ENCODE measurements around the gene SUGP1. TPM values are rescaled to one million over a fixed set of nuclear protein-coding genes. Genes with fewer than 3 reads are reported as not detected.

Gene SUGP1
- polyA plus RNA-seq, 1 donor from 2014 or later: 82.0 TPM

GRCh38 chr19:19270749-19271571, 49.3 kb downstream of the SUGP1 start:
- Histone ChIP-seq H3K4me2 (ENCODE audit: low read length) (no peak overlapping the region), H3K79me2 (replicated peaks; ENCODE audit: insufficient read depth, low read length) (no peaks in the 10 kb centered on the region), H3K36me3 (ENCODE audit: insufficient read depth, low read length) (no peaks in the 10 kb centered on the region), H2AFZ (ENCODE audit: low read depth, low read length) (no peak overlapping the region), H3K27me3 (ENCODE audit: insufficient read depth, low read depth, low read length) (no peaks in the 10 kb centered on the region), H4K20me1 (ENCODE audit: insufficient read depth) (no peaks in the 10 kb centered on the region), H3K9ac (ENCODE audit: low read length) (no peak overlapping the region), H3K27ac (ENCODE audit: low read length) (no peak overlapping the region), H3F3A (ENCODE audit: insufficient read depth, low read length, poor library complexity, severe bottlenecking) (no peaks in the 10 kb centered on the region), H3K4me3 (ENCODE audit: low read length) (no peak overlapping the region), H3K9me3 (ENCODE audit: low read length) (no peaks in the 10 kb centered on the region), H3K9me2 (ENCODE audit: insufficient read depth, low read length) (no peaks in the 10 kb centered on the region)
- no peak for TF ChIP-seq EZH2 (IDR thresholded peaks at IDR 0.05; ENCODE audit: borderline replicate concordance, insufficient read depth, low read length, poor library complexity, severe bottlenecking)
- no peak for TF ChIP-seq REST (IDR thresholded peaks at IDR 0.05; ENCODE audit: borderline replicate concordance)
- no peak for TF ChIP-seq TAF1 (IDR thresholded peaks at IDR 0.05; ENCODE audit: low read depth)
- no peak for TF ChIP-seq CTCF (IDR thresholded peaks at IDR 0.05; ENCODE audit: poor library complexity, severe bottlenecking)
- TF ChIP-seq EP300 (conservative IDR thresholded peaks at IDR 0.05; ENCODE audit: poor library complexity, severe bottlenecking): no peak
- no peak for TF ChIP-seq SMC3 (conservative IDR thresholded peaks at IDR 0.05; ENCODE audit: poor library complexity)
- TF ChIP-seq POLR2AphosphoS5 (IDR thresholded peaks at IDR 0.05): no peak
- no peak for TF ChIP-seq RAD21 (conservative IDR thresholded peaks at IDR 0.05)
- TF ChIP-seq MXI1 (conservative IDR thresholded peaks at IDR 0.05; ENCODE audit: poor library complexity, severe bottlenecking): no peak

DNA sequence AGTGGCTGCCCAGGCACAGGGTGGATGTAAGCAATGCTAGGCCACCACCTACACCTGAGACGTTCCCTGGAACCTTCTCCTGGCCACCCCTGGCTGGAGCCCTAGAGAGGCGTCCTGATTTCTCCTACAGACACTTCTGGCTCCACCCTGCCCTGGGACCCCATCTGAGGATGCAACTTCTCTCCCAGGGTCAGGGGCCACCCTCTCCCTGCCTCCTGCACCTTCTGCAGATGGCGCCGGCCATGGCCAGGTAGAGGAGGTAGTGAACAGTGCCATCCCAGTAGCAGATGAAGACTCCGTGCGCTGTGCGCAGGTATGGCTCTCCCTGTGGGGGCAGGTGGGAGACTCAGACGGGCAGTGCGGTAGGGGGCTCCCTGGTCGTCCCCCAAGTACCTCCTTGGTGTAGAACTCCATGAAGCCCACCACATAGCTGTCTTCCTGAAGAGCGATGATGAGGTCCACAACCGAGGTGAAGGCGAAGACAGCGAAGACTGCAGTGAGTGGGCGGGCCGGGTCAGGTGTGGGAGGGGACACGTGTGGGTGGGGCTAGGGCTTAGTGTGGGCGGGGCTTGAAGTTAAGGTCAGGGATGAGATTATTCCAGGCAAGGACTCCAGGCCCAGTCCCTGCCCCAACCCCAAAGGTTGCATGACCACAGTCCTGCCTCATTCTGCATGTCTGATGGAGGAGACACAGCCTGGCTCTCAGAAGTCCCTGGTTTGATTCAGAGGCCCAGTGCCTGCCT, 50.2 kb downstream of the SUGP1 start:
- no peaks in the 10 kb centered on the region for H3F3A ChIP-seq (ENCODE audit: insufficient read depth, low read length, poor library complexity, severe bottlenecking)
- no peaks in the 10 kb centered on the region for H3K27me3 ChIP-seq (ENCODE audit: insufficient read depth, low read depth, low read length)
- no peaks in the 10 kb centered on the region for H3K79me2 ChIP-seq (replicated peaks; ENCODE audit: insufficient read depth, low read length)
- H3K27ac ChIP-seq (ENCODE audit: low read length): no peak overlapping the region
- H2AFZ ChIP-seq (ENCODE audit: low read depth, low read length): no peak overlapping the region
- H3K36me3 ChIP-seq (ENCODE audit: insufficient read depth, low read length): no peaks in the 10 kb centered on the region
- H3K4me3 ChIP-seq (ENCODE audit: low read length): no peak overlapping the region
- no peaks in the 10 kb centered on the region for H3K9me2 ChIP-seq (ENCODE audit: insufficient read depth, low read length)
- TF ChIP-seq EP300 (conservative IDR thresholded peaks at IDR 0.05; ENCODE audit: poor library complexity, severe bottlenecking) (no peak), REST (IDR thresholded peaks at IDR 0.05; ENCODE audit: borderline replicate concordance) (no peak), SMC3 (conservative IDR thresholded peaks at IDR 0.05; ENCODE audit: poor library complexity) (no peak), POLR2AphosphoS5 (IDR thresholded peaks at IDR 0.05) (no peak), EZH2 (IDR thresholded peaks at IDR 0.05; ENCODE audit: borderline replicate concordance, insufficient read depth, low read length, poor library complexity, severe bottlenecking) (no peak), MXI1 (conservative IDR thresholded peaks at IDR 0.05; ENCODE audit: poor library complexity, severe bottlenecking) (no peak), TAF1 (IDR thresholded peaks at IDR 0.05; ENCODE audit: low read depth) (no peak), CTCF (IDR thresholded peaks at IDR 0.05; ENCODE audit: poor library complexity, severe bottlenecking) (no peak), RAD21 (conservative IDR thresholded peaks at IDR 0.05) (no peak)
- H3K9ac ChIP-seq (ENCODE audit: low read length): no peak overlapping the region
- no peak overlapping the region for H3K4me2 ChIP-seq (ENCODE audit: low read length)
- no peaks in the 10 kb centered on the region for H4K20me1 ChIP-seq (ENCODE audit: insufficient read depth)
- H3K9me3 ChIP-seq (ENCODE audit: low read length): no peaks in the 10 kb centered on the region

Data from neural cell (in vitro differentiated cells).